ENCODE measurements around the gene ACER3. TPM values are rescaled to one million over a fixed set of nuclear protein-coding genes. Genes with fewer than 3 reads are reported as not detected.
"Not testable (repeated sequence)": the region's sequence is repeated elsewhere in the genome, so short reads cannot be mapped to it uniquely, and the experiment has no call there.

Gene ACER3
- total and polyA plus RNA-seq, 2 donors (not counting 1 experiment from before 2014, with no cell fraction given), result 3.3 to 12.9 TPM

GRCh38 chr11:77047928-77048446, 187.3 kb downstream of the ACER3 start:
- not testable (repeated sequence) for H3K9me3 Mint-ChIP-seq (ENCODE audit: insufficient read depth); H3K9me3 ChIP-seq (ENCODE audit: control extremely low read depth in 1 of 3, control insufficient read depth in 2 of 3, insufficient read depth in 1 of 3, low read length in 2 of 3); H3K4me3 Mint-ChIP-seq; H3K4me3 ChIP-seq (ENCODE audit: control extremely low read depth in 1 of 5, extremely low read depth in 1 of 5, insufficient read depth in 1 of 5, low read depth in 2 of 5, low read length in 4 of 5); H3K79me2 ChIP-seq (ENCODE audit: control insufficient read depth, insufficient read depth, low read length); H4K20me1 ChIP-seq (ENCODE audit: control insufficient read depth, insufficient read depth, low read length, poor library complexity, severe bottlenecking); H3K36me3 ChIP-seq (replicated peaks in 1 of 2; ENCODE audit: control extremely low read depth in 1 of 2, control insufficient read depth in 1 of 2, extremely low read depth in 1 of 2, insufficient read depth in 2 of 2, low read length in 1 of 2); H2AFZ ChIP-seq (ENCODE audit: insufficient read depth, low read depth, low read length, poor library complexity, severe bottlenecking); DNase-seq; H3K9ac ChIP-seq (ENCODE audit: low read length); ATAC-seq (ENCODE audit: low read depth); H3K4me2 ChIP-seq (replicated peaks; ENCODE audit: low read depth, low read length, poor library complexity, severe bottlenecking); H3K27ac ChIP-seq (ENCODE audit: low read length in 2 of 2); H3K27ac Mint-ChIP-seq
- no CpG with 5 or more reads among the region's 7 CpGs for WGBS (ENCODE audit: insufficient coverage)
- Mint-ChIP-seq H3K27me3 (peaks cover 30% of the 10 kb centered on the region), H3K4me1 (peaks cover 13% of the 10 kb centered on the region)
- peaks cover 0 to 24% (median 17%) of the 10 kb centered on the region in 4 experiments for H3K27me3 ChIP-seq (replicated peaks in 1 of 4; ENCODE audit: control extremely low read depth in 1 of 4, control insufficient read depth in 3 of 4, insufficient read depth in 4 of 4, low read length in 3 of 4)
- TF ChIP-seq, protein P1, sequence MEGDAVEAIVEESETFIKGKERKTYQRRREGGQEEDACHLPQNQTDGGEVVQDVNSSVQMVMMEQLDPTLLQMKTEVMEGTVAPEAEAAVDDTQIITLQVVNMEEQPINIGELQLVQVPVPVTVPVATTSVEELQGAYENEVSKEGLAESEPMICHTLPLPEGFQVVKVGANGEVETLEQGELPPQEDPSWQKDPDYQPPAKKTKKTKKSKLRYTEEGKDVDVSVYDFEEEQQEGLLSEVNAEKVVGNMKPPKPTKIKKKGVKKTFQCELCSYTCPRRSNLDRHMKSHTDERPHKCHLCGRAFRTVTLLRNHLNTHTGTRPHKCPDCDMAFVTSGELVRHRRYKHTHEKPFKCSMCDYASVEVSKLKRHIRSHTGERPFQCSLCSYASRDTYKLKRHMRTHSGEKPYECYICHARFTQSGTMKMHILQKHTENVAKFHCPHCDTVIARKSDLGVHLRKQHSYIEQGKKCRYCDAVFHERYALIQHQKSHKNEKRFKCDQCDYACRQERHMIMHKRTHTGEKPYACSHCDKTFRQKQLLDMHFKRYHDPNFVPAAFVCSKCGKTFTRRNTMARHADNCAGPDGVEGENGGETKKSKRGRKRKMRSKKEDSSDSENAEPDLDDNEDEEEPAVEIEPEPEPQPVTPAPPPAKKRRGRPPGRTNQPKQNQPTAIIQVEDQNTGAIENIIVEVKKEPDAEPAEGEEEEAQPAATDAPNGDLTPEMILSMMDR (IDR thresholded peaks at IDR 0.05), result peak; percentile 16
- H3K4me1 ChIP-seq (ENCODE audit: control insufficient read depth in 2 of 2, insufficient read depth in 2 of 2, low read length in 2 of 2), result peaks cover 14 to 15% of the 10 kb centered on the region in 2 donors
- ChIA-PET CTCF (interaction anchor here (0.6 to 6.3 kb wide), 9 partner anchors 14 to 571 kb away, joined by 3 to 73 read pairs (median 5); partner anchors contain the start of gene CAPN5), POLR2A (interaction anchor here (1.1 kb wide), 1 partner anchor 17 kb away, joined by 3 read pairs; no protein-coding TSS in a partner anchor)
- intact Hi-C loops (cut with micrococcal nuclease), result loop anchor here (1.0 to 5.0 kb wide), 4 partner anchors 18 to 364 kb away; partner anchors contain the start of genes ACER3 and CAPN5

DNA sequence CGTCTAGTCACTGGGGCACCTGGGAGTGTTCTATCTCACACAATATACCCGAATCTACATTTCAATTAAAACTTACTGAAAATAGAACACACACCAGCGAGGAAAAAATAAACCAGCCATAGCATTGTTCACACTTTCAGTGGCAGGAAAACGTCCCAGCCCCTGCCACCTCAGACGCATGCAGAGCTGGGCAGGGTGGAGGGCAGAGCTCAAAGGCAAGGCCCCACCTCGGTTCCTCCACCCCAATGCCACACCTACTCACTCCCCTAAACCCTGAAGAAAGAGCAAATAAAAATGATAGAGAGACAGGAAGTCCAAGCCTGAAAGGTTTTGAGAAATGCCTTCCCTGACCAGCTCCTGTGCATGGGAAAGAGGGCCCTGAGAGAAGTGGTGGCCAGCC, 188.3 kb downstream of the ACER3 start:
- ChIA-PET CTCF (interaction anchor here (6.3 kb wide), 1 partner anchor 42 kb away, joined by 73 read pairs; no protein-coding TSS in a partner anchor), POLR2A (no interaction called here)
- Histone ChIP-seq H3K4me2 (replicated peaks; ENCODE audit: low read depth, low read length, poor library complexity, severe bottlenecking) (no peak overlapping the region), H3K4me3 (ENCODE audit: control extremely low read depth in 1 of 5, extremely low read depth in 1 of 5, insufficient read depth in 1 of 5, low read depth in 2 of 5, low read length in 4 of 5) (no peak overlapping the region), H3K27me3 (replicated peaks in 1 of 4; ENCODE audit: control extremely low read depth in 1 of 4, control insufficient read depth in 3 of 4, insufficient read depth in 4 of 4, low read length in 3 of 4) (peaks cover 0 to 19% (median 17%) of the 10 kb centered on the region in 4 experiments), H4K20me1 (ENCODE audit: control insufficient read depth, insufficient read depth, low read length, poor library complexity, severe bottlenecking) (no peaks in the 10 kb centered on the region), H3K9ac (ENCODE audit: low read length) (no peak overlapping the region), H3K79me2 (ENCODE audit: control insufficient read depth, insufficient read depth, low read length) (no peaks in the 10 kb centered on the region), H3K36me3 (replicated peaks in 1 of 2; ENCODE audit: control extremely low read depth in 1 of 2, control insufficient read depth in 1 of 2, extremely low read depth in 1 of 2, insufficient read depth in 2 of 2, low read length in 1 of 2) (no peaks in the 10 kb centered on the region), H3K27ac (ENCODE audit: low read length in 2 of 2) (no peak overlapping the region), H2AFZ (ENCODE audit: insufficient read depth, low read depth, low read length, poor library complexity, severe bottlenecking) (no peak overlapping the region), H3K9me3 (ENCODE audit: control extremely low read depth in 1 of 3, control insufficient read depth in 2 of 3, insufficient read depth in 1 of 3, low read length in 2 of 3) (no peaks in the 10 kb centered on the region), H3K4me1 (ENCODE audit: control insufficient read depth in 2 of 2, insufficient read depth in 2 of 2, low read length in 2 of 2) (peaks cover 14 to 15% of the 10 kb centered on the region in 2 donors)
- no peak overlapping the region for H3K27ac Mint-ChIP-seq
- TF ChIP-seq, protein P1 (IDR thresholded peaks at IDR 0.05), result no peak
- TF ChIP-seq EZH2 (IDR thresholded peaks at IDR 0.05; ENCODE audit: borderline replicate concordance, insufficient read depth, low read depth, low read length, poor library complexity, severe bottlenecking), result no peak
- no peak overlapping the region for H3K4me3 Mint-ChIP-seq
- 82% methylated on average over 4 of the region's 6 CpGs for whole genome bisulfite sequencing (ENCODE audit: insufficient coverage)
- H3K27me3 Mint-ChIP-seq, result peaks cover 23% of the 10 kb centered on the region
- ATAC-seq (ENCODE audit: low read depth) (no peak), DNase-seq (no peak)
- H3K4me1 Mint-ChIP-seq, result peaks cover 13% of the 10 kb centered on the region
- H3K9me3 Mint-ChIP-seq (ENCODE audit: insufficient read depth), result no peaks in the 10 kb centered on the region
- intact Hi-C loops (cut with micrococcal nuclease), result loop anchor here (5.0 kb wide), 1 partner anchor 363 kb away; no protein-coding TSS in a partner anchor
